ENCODE data around the gene GABPB1. TPM values are rescaled to one million over a fixed set of nuclear protein-coding genes. Genes with fewer than 3 reads are reported as not detected.

Gene GABPB1
- total RNA-seq, 1 donor, result 82.1 TPM

GRCh38 chr15:50248994-50249582 lies 105.9 kb downstream of the GABPB1 start:
- Histone ChIP-seq H3K9me3 (ENCODE audit: low read depth, low read length) (no peaks in the 10 kb centered on the region), H3K4me3 (ENCODE audit: low read length) (no peak overlapping the region), H3K4me1 (ENCODE audit: insufficient read depth, low read length) (peaks cover 24% of the 10 kb centered on the region), H3K27me3 (ENCODE audit: insufficient read depth, low read length) (no peaks in the 10 kb centered on the region)

GRCh38 chr15:50247819-50248655 lies 107.0 kb downstream of the GABPB1 start:
- Histone ChIP-seq H3K27me3 (ENCODE audit: insufficient read depth, low read length) (no peaks in the 10 kb centered on the region), H3K9me3 (ENCODE audit: low read depth, low read length) (no peaks in the 10 kb centered on the region), H3K4me3 (ENCODE audit: low read length) (no peak overlapping the region), H3K4me1 (ENCODE audit: insufficient read depth, low read length) (peaks cover 24% of the 10 kb centered on the region)

GRCh38 chr15:50246631-50247030 lies 108.4 kb downstream of the GABPB1 start:
- peaks cover 24% of the 10 kb centered on the region for H3K4me1 ChIP-seq (ENCODE audit: insufficient read depth, low read length)
- H3K9me3 ChIP-seq (ENCODE audit: low read depth, low read length), result no peaks in the 10 kb centered on the region
- H3K27me3 ChIP-seq (ENCODE audit: insufficient read depth, low read length), result no peaks in the 10 kb centered on the region
- no peak overlapping the region for H3K4me3 ChIP-seq (ENCODE audit: low read length)

GRCh38 chr15:50244959-50245624 lies 109.9 kb downstream of the GABPB1 start:
- H3K4me1 ChIP-seq (ENCODE audit: insufficient read depth, low read length), result peaks cover 24% of the 10 kb centered on the region
- H3K9me3 ChIP-seq (ENCODE audit: low read depth, low read length), result no peaks in the 10 kb centered on the region
- no peak overlapping the region for H3K4me3 ChIP-seq (ENCODE audit: low read length)
- H3K27me3 ChIP-seq (ENCODE audit: insufficient read depth, low read length), result no peaks in the 10 kb centered on the region

- Histone ChIP-seq H3K4me1 (ENCODE audit: insufficient read depth, low read length) (peaks cover 19% of the 10 kb centered on the region), H3K4me3 (ENCODE audit: low read length) (no peak overlapping the region), H3K9me3 (ENCODE audit: low read depth, low read length) (no peaks in the 10 kb centered on the region), H3K27me3 (ENCODE audit: insufficient read depth, low read length) (no peaks in the 10 kb centered on the region)
These were observed 110.8 kb downstream of the GABPB1 start for GRCh38 chr15:50244153-50244552.

GRCh38 chr15:50241684-50242450 lies 113.1 kb downstream of the GABPB1 start:
- no peak overlapping the region for H3K4me3 ChIP-seq (ENCODE audit: low read length)
- no peaks in the 10 kb centered on the region for H3K9me3 ChIP-seq (ENCODE audit: low read depth, low read length)
- H3K4me1 ChIP-seq (ENCODE audit: insufficient read depth, low read length), result no peaks in the 10 kb centered on the region
- no peaks in the 10 kb centered on the region for H3K27me3 ChIP-seq (ENCODE audit: insufficient read depth, low read length)

GRCh38 chr15:50238255-50238654 lies 116.7 kb downstream of the GABPB1 start:
- no peaks in the 10 kb centered on the region for H3K9me3 ChIP-seq (ENCODE audit: low read depth, low read length)
- H3K27me3 ChIP-seq (ENCODE audit: insufficient read depth, low read length), result no peaks in the 10 kb centered on the region
- H3K4me1 ChIP-seq (ENCODE audit: insufficient read depth, low read length), result no peaks in the 10 kb centered on the region
- H3K4me3 ChIP-seq (ENCODE audit: low read length), result no peak overlapping the region

- Histone ChIP-seq H3K4me3 (ENCODE audit: low read length) (no peak overlapping the region), H3K27me3 (ENCODE audit: insufficient read depth, low read length) (no peaks in the 10 kb centered on the region), H3K4me1 (ENCODE audit: insufficient read depth, low read length) (no peaks in the 10 kb centered on the region), H3K9me3 (ENCODE audit: low read depth, low read length) (no peaks in the 10 kb centered on the region)
These were observed 118.6 kb downstream of the GABPB1 start for GRCh38 chr15:50236433-50236832.

GRCh38 chr15:50235794-50236193 lies 119.2 kb downstream of the GABPB1 start:
- no peak overlapping the region for H3K4me3 ChIP-seq (ENCODE audit: low read length)
- no peaks in the 10 kb centered on the region for H3K9me3 ChIP-seq (ENCODE audit: low read depth, low read length)
- no peaks in the 10 kb centered on the region for H3K4me1 ChIP-seq (ENCODE audit: insufficient read depth, low read length)
- H3K27me3 ChIP-seq (ENCODE audit: insufficient read depth, low read length), result no peaks in the 10 kb centered on the region

GRCh38 chr15:50234764-50235163 lies 120.2 kb downstream of the GABPB1 start:
- Histone ChIP-seq H3K4me1 (ENCODE audit: insufficient read depth, low read length) (no peaks in the 10 kb centered on the region), H3K9me3 (ENCODE audit: low read depth, low read length) (no peaks in the 10 kb centered on the region), H3K27me3 (ENCODE audit: insufficient read depth, low read length) (no peaks in the 10 kb centered on the region), H3K4me3 (ENCODE audit: low read length) (no peak overlapping the region)

- Histone ChIP-seq H3K4me3 (ENCODE audit: low read length) (no peak overlapping the region), H3K9me3 (ENCODE audit: low read depth, low read length) (no peaks in the 10 kb centered on the region), H3K4me1 (ENCODE audit: insufficient read depth, low read length) (no peaks in the 10 kb centered on the region), H3K27me3 (ENCODE audit: insufficient read depth, low read length) (no peaks in the 10 kb centered on the region)
These were observed 121.7 kb downstream of the GABPB1 start for GRCh38 chr15:50233192-50233736.

GRCh38 chr15:50232791-50233190 lies 122.2 kb downstream of the GABPB1 start:
- Histone ChIP-seq H3K9me3 (ENCODE audit: low read depth, low read length) (no peaks in the 10 kb centered on the region), H3K4me3 (ENCODE audit: low read length) (no peak overlapping the region), H3K27me3 (ENCODE audit: insufficient read depth, low read length) (no peaks in the 10 kb centered on the region), H3K4me1 (ENCODE audit: insufficient read depth, low read length) (no peaks in the 10 kb centered on the region)

- no peak overlapping the region for H3K4me3 ChIP-seq (ENCODE audit: low read length)
- no peaks in the 10 kb centered on the region for H3K4me1 ChIP-seq (ENCODE audit: insufficient read depth, low read length)
- H3K9me3 ChIP-seq (ENCODE audit: low read depth, low read length), result no peaks in the 10 kb centered on the region
- H3K27me3 ChIP-seq (ENCODE audit: insufficient read depth, low read length), result no peaks in the 10 kb centered on the region
These were observed 123.2 kb downstream of the GABPB1 start for GRCh38 chr15:50231761-50232160.

GRCh38 chr15:50229336-50229735 lies 125.7 kb downstream of the GABPB1 start:
- Histone ChIP-seq H3K4me1 (ENCODE audit: insufficient read depth, low read length) (no peaks in the 10 kb centered on the region), H3K27me3 (ENCODE audit: insufficient read depth, low read length) (no peaks in the 10 kb centered on the region)

GRCh38 chr15:50228866-50229265 lies 126.1 kb downstream of the GABPB1 start:
- no peaks in the 10 kb centered on the region for H3K27me3 ChIP-seq (ENCODE audit: insufficient read depth, low read length)
- no peaks in the 10 kb centered on the region for H3K4me1 ChIP-seq (ENCODE audit: insufficient read depth, low read length)
- no peak overlapping the region for H3K4me3 ChIP-seq (ENCODE audit: low read length)
- no peaks in the 10 kb centered on the region for H3K9me3 ChIP-seq (ENCODE audit: low read depth, low read length)

More at GRCh38 chr15:50229336-50229735, 125.7 kb downstream of the GABPB1 start:
- Histone ChIP-seq H3K4me3 (ENCODE audit: low read length) (no peak overlapping the region), H3K9me3 (ENCODE audit: low read depth, low read length) (no peaks in the 10 kb centered on the region)
